Femur (tissue), 1 donor: ENCODE data around the gene PAK3.

Source experiments
- DNase-seq: peaks from one replicate; pipeline ENCODE4 v3.0.0-alpha.2; 2017

Gene PAK3

GRCh38 chrX:111095974-111096895 lies at the start of gene PAK3:
Gene PAK3 (plus strand): TSS chrX:111096191. CDS start chrX:111123104, 26,913 bp downstream.
- DNase-seq: peak; percentile 84

GRCh38 chrX:111047575-111047974 lies 48.4 kb upstream of the PAK3 start:
- DNase-seq: no peak

DNA sequence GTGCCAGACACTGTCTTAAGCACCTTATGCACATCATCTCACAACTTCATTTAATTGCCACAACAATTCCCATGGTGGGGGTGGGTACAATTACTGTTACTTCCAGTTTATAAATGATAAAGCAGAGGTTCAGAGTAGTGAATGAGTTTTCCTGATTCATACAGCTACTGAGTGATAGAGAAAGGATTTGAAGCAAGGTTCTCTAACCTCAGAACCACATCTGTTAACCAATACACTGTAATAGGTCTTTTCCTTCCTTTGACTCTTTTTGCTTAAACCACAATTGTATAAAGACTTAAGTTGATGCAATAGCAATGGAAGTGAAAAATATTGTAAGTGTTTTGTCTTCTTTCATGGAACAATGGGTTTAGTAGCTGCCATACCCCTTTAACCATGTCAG lies 43.5 kb upstream of the PAK3 start:
- no peak for DNase-seq

DNA sequence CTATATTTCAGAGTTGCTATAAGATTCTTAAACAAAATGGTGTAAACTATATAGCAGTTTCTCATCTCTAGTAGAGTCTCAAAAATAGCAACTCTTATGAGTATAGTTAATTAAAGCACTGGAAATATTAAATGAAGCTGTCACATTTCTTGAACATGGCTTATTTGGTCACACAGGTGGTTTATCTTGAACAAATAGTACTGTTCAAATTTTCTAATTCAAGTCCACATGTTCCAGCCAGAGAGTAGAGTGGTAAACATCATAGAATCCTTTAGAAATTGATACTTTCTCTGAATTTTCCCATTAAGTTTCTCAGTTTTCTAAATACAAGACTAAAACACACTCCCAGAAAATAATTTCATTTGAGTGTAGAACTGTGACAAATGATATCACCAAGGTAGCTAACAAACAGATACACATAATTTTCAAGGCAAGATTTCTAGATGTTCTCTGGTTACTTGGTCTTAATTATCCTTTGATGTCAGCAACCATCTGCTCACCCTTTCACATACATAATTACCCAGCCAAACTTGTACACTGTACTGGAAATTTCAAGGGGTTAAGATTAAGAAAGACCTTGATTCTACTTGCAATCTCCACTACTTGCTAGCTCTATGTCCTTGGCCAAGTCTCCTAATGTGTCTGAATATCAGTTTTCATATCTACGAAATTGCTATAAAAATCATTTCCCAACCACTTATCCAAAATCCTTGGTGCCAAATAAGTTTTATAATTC lies 24.3 kb upstream of the PAK3 start:
- DNase-seq: no peak

- no peak for DNase-seq
Observed at GRCh38 chrX:111083081-111083480, 12.9 kb upstream of the PAK3 start.

DNA sequence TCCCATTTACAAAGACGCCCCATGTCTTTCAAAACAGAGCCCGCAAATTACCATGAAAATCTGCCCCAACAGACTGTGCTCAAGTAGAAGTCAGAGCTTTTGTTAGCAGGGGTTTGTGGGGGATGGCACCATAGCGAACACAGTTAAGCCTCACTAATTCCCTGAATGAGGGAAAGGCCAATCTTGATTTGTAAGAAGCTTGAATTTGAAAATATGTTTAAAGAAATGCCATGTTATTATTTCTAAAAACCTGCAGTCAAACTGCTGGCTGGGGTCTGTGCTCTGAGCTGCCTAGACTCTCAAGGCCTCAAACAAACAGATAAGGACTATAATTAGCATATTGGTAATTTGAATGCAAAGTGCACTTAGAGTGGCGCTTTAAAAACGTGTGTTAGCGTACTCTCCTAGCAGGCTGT lies 9.4 kb upstream of the PAK3 start:
- no peak for DNase-seq

DNA sequence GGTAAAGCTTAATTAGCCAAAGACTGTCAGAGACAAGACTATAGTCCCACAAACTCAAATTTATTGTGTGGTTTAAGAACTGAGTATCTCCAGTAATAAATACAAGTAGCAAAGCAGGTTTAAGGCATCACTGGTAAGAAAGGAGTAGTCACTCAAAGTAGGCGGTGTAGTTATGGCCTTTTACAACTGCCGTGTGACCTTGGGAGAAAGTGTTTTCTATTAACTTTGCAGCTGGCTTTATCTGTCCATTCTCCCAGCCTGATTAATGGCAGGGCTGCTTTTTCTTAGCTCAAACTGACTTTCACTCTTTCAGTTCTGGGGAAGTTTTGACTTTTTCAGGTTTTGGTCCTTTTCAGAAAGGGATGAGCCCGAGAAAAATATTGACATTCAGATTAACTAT lies 7.4 kb upstream of the PAK3 start:
- no peak for DNase-seq

- no peak for DNase-seq
Observed at GRCh38 chrX:111090458-111090857, 5.5 kb upstream of the PAK3 start.

DNA sequence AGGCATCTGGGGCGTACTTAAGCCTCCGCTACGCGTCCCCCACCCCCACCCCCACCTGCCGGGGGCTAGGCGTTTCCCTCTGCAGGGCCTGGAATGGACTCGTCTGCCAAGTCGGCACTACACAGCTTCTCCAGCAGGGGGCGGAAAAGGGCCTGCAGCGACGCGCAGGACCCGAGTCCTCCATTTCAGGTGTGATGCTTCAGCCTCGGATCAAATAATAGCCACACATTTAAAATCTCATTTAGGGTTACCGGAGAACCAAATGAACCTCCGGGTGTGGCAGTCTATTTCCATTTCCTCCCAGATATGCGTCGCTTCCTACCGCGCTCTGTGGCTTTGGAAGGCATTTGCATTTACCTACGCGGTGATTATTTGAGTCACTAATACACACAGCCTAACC lies 2.9 kb downstream of the PAK3 start:
- DNase-seq: peak; percentile 58

DNA sequence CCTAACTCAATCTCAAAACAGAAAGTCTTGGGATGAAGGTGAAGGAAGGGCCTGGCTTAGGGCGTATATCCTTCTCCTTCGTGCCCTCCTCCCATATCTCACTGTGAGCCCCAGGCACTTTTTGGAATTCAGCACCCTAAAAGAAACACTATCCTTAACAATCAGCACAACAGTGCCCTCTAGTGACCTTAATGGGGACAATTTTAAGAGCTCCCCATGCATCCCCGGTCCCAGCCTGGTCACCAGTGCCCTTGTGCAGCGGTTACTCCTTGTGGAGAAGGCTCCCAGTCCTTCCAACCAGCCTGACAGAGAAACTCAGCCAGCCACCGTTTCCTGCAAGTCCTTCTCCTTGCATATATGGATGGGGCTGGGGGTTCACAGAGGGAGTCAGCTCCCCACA lies 4.2 kb downstream of the PAK3 start:
- DNase-seq: no peak

GRCh38 chrX:111101580-111101979 lies 5.6 kb downstream of the PAK3 start:
- DNase-seq: no peak

DNA sequence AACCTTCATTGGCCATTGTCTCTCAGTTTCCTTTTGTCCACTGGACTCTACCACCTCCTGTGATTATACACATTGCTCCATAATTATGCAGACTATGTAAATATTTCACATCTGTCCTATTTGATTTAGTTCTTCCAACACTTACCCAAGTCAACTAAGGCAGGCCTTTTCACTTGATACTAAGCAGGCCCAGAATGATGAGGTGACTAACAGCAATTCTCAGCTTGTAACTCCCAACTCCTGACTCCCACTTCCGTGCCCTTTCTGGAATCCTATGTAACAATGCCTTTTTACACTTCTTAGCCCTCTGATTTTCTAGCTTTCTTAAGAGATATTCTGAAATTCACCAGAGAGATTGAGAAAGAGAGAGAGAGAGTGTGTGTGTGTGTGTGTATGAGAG lies 6.6 kb downstream of the PAK3 start:
- DNase-seq: no peak

DNA sequence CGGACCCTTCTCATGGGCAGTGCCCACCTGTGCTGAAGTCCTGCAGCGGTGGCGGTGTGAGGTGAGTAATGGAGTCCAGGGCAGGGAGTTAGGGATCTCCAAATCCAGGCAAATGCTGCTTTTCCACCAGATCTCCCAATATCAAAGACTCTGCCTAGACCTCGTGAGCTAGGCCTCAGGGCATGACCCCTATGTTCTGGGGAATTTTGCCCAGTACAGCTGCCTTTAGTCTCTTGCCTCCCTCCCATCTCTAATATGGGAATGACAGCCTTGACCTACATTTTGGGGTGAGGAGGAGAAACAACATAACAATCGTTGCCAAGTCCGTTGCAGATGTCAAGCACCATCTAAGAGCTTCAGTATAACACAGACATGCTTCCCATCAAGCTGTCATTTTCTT lies 7.3 kb downstream of the PAK3 start:
- no peak for DNase-seq

DNA sequence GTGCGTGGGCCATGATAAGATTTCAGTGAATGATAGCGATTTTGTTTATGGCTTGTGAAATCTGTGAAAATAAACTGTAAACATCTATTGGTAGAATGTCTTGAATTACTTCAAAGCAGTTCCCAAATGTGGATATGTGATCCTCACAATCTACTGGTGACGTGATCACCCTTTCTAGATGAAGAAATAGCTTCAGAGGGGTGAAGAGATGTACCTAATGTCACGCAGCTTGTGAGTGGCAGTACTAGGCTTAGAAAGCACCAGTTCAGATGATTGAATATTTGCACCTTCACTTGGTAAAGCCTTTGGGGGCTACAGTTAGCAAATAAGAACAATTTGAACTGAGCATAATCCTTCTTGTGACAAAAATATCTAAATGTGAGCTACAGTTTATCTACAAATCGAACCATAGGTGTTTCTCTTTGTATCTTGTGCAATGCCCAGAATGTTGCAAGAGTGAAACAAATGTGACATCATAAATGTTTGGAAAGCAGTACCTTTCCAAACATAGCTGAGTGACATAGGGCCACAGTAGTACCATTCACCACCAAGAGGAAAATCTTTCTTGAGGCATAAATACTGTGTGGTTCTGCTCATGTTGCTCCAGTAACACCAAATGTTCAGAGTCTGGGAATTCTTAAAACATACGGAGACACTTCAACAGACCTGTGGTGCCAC lies 14.2 kb downstream of the PAK3 start:
- DNase-seq: no peak

GRCh38 chrX:111114806-111115205 lies 18.8 kb downstream of the PAK3 start:
- DNase-seq: no peak

DNA sequence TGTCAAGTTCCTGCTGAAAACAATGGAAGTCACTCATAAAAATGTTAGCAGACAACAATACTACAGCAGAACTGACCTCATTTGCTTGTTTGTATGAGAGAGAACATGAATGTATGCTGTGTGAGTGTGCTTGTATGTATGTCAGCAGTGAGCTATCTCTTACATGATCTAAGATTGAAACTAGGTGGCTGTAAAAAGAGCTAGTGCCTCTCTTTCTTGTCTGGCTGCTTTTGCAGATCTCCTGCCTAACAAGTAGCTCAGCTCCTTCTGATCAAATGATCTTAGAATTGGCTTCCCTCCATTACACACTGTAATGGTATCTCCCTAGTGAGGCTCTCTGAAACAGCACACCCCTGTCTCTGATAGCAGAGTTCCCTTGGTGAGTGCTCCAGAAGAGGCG lies 20.7 kb downstream of the PAK3 start:
- DNase-seq: no peak

- DNase-seq: no peak
Observed at GRCh38 chrX:111119341-111119740, 23.4 kb downstream of the PAK3 start.

GRCh38 chrX:111123125-111123524 lies 27.1 kb downstream of the PAK3 start:
- DNase-seq: no peak

DNA sequence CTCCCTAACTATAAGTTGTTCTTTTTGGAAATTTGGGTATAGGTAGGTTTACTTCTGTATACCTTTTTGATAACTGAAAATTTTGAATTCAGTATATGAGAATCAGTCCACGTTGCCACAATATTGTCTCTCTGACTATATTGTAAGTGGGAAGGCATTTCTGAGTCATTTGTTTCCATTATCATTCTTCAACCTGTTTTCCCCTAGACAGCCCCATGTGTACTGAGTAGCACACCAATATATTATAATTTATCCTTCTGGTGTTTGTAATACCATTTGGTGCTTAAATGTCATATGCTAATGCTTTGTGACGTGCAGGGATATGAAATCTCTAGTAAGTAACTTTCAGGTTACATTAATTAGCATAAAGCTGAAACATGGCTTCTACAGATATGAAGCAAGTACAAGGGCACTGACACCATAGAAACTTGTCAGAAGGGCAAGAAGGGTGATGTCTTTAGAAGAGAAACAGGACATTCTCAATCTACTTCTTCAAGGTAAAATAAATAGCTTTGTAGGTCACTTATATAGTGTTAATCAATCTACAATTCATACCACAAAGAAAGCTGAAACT lies 27.7 kb downstream of the PAK3 start:
- DNase-seq: no peak

GRCh38 chrX:111124418-111124817 lies 28.4 kb downstream of the PAK3 start:
- DNase-seq: no peak

DNA sequence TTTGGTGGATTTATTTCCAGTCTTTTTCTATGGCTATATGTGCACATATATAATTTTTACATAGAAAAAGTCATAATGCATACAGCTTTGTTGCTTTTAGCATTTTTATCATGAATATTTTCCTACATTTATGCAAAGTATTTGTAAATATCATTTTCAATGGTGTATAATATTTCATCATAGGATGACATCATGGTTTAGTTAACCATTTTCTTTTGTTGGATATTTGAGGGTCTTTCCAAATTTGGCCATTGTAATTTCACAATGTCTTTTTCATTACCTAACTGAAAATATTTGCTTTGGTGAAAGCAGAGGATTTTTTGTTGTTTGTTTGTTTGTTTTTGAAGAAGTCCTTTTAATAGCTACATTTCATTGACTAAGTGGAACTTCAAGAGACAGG lies 31.0 kb downstream of the PAK3 start:
- no peak for DNase-seq

DNA sequence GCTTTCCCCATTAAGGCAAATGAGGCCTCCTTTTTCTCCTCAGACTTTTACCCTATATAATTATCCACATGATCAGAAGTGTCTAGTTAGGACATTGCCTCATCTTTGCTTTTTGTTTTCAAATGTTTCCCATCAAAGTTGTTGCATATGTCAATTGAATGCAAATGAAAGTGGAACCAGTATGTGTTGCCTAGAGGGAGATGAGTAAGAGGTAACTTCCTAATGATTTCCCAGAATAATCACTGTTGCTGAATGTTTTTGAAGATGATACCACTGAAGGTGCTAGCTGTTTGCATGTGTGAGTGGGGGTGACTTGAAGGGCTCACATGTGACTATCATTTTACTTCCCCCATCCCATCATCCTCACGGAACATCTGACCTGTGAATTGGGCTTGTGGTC lies 33.9 kb downstream of the PAK3 start:
- no peak for DNase-seq

GRCh38 chrX:111131572-111131971 lies 35.6 kb downstream of the PAK3 start:
- DNase-seq: no peak
